Fibroblast of the aortic adventitia (primary cell): ENCODE results near the gene TTC12. TPM values are rescaled to one million over a fixed set of nuclear protein-coding genes. Genes with fewer than 3 reads are reported as not detected.

ENCODE experiments used
- DNase-seq: peaks from one replicate; pipeline ENCODE4 v3.0.0-alpha.2; 2010; ENCODE audit warnings: low read depth
- H3K4me3 ChIP-seq: 2 replicates; pipeline ENCODE4 v1.5.1; 2011; ENCODE audit warnings: low read depth, mild to moderate bottlenecking, control low read depth, low read length, moderate library complexity
- total RNA-seq: library from RNA; depleted of rRNA; stranded (reverse); fragments of >200 nt; gene quantifications from 2 replicates; pipeline ENCODE4 v1.2.3, GENCODE V29; 2012; ENCODE audit warnings: low replicate concordance
- TF ChIP-seq, protein P1 (sequence below): IDR thresholded peaks from 2 replicates; pipeline ENCODE4 v1.5.1; 2011; ENCODE audit warnings: mild to moderate bottlenecking, low read length, control low read depth, inconsistent platforms; ENCODE audit not compliant: insufficient read depth

Gene TTC12
- total RNA-seq, 1 donor, result 9.8 TPM

DNA sequence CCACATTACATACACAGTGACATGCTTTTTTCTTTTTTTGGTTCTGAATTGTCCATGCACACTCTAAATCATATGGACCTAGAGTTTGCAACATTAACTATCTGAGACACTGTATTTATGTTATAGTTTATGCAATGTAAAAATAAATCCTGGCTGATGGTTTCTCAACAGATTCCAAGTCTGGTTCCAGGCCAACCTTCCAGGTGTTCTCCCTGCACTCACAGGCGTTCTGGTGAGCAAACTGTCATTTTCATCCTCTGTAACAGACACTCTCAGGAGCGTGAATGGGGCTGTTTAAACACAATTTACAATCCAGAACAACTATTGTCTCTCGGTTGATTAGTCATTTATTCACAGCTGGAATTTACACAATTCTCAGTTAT, 36.7 kb downstream of the TTC12 start:
- DNase-seq, result no peak
- TF ChIP-seq, protein P1, sequence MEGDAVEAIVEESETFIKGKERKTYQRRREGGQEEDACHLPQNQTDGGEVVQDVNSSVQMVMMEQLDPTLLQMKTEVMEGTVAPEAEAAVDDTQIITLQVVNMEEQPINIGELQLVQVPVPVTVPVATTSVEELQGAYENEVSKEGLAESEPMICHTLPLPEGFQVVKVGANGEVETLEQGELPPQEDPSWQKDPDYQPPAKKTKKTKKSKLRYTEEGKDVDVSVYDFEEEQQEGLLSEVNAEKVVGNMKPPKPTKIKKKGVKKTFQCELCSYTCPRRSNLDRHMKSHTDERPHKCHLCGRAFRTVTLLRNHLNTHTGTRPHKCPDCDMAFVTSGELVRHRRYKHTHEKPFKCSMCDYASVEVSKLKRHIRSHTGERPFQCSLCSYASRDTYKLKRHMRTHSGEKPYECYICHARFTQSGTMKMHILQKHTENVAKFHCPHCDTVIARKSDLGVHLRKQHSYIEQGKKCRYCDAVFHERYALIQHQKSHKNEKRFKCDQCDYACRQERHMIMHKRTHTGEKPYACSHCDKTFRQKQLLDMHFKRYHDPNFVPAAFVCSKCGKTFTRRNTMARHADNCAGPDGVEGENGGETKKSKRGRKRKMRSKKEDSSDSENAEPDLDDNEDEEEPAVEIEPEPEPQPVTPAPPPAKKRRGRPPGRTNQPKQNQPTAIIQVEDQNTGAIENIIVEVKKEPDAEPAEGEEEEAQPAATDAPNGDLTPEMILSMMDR, result no peak
- H3K4me3 ChIP-seq, result no peak overlapping the region

DNA sequence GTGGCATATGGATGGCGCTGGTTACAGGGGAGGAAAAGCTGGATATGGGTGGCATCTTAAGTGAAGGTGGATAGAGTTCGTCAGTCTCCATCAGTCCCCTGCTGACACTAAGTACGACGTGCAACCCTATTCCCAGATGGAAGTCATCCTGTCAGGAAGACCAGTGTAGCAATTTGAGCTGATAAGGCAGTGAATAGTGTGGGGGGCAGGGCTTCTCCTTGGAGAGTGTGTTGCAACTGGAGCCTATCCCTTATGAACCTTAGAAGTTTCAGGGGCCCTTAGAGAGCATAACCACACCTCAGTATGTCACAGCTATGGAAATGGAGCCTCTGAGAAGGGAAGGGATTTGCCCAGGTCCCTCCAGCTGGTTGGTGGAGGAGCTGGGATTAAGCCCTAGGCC, 37.1 kb downstream of the TTC12 start:
- H3K4me3 ChIP-seq, result no peak overlapping the region
- DNase-seq, result no peak
- TF ChIP-seq, protein P1, result no peak

DNA sequence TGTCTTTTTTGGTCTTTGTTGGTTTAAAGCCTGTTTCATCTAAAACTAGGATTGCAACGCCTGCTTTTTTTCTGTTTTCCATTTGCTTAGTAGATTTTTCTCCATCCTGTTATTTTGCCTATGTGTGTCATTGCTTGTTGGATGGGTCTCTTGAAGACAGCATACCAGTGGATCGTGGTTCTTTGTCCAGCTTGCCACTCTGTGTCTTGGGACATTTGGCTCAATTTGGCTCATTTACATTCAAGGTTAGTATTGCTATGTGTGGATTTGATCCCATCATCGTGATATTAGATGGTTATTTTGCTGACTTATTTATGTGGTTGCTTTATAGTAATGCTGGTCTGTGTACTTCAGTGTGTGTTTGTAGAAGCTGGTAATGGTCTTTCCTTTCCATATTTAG, 41.8 kb downstream of the TTC12 start:
- no peak overlapping the region for H3K4me3 ChIP-seq
- DNase-seq, result no peak
- TF ChIP-seq, protein P1, result no peak

DNA sequence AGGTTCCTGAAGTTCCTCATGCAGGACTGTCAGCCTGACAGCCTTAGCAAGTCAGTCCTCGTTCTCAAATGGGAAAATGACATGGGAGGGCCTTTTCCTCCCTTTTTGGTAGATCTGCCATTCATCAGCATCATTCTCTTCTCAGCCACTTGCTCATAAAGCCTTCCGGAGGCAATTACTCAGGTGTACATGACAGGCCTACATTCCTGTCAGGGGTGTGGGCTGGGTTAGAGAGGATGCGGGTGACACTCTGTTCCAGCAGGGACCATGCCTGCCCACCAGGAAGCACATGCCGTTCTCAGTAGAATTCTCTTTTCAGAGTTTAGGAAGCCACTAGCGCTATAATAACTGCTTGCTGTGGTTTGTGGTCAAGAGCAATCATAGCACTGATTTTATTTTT, 49.0 kb downstream of the TTC12 start:
- no peak for DNase-seq
- H3K4me3 ChIP-seq, result no peak overlapping the region
- TF ChIP-seq, protein P1, result no peak

DNA sequence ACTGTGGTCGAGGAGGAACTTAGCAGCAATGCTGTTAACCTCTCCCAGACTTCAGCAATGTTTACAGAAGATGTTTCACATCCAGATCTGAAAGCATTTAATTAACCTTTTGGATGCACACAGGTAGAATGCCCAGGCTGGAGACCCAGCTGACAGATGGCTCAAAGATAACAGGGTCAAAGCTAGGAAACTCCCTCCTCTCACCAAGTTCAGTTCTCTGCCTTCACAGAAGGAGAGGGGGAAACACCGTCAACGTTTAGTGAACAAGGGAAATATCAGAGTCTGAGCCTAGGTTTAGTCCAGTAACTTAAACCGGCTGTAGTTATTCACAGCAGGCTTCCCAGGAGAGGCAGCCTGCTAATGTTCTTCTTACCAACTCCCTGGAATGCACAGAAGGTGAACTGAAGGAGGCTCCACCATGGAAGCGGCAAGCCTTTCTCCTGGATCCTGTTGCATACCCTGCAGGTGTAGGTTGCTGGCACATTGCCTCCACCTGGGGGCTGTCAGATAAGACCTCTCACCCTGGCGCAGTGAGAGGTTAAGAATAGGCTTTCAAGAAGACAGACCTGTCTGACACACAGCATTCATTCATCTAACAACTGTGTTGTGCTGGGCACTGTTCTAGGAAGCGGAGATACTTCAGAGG, 49.7 kb downstream of the TTC12 start:
- TF ChIP-seq, protein P1, result no peak
- H3K4me3 ChIP-seq, result no peak overlapping the region
- no peak for DNase-seq

DNA sequence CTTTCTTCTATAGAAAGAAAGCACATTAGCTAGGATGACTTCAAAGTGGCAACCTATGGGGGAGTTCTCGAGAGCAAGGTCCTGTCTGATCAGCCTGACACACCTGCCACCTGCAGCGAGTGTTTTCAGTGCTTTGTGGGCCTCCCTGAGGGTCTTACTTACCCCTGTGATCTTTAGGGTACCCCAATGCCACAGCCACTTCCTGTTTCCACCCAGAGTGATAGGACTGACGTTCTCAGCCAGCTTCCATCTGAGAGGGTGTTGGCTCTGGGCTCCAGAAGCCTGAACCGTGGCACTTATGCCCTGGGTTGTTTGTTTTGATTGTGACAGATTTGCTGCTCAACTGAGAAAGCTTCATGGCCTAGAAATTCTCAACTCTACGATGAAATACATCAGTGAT, 51.5 kb downstream of the TTC12 start:
- DNase-seq, result no peak
- TF ChIP-seq, protein P1, result no peak
- H3K4me3 ChIP-seq, result no peak overlapping the region

DNA sequence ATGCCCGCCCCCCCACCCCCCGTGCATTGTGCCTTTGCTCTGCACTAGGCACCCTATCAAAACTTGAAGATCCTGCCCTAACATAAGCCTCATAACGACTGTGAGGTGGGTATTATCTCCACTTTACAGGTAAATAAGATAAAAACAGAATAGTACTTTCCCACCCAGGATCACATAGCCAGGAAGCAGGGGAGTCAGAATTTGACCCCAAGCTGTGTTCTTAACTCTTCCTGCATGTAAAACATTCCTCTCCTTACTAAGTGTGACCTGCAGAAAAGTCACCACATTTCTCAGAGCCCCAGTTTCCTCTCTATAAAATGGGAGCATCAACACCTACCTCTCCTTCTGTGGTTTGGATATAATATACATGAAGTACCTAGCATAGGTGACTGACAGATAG, 55.0 kb downstream of the TTC12 start:
- no peak for DNase-seq
- TF ChIP-seq, protein P1, result no peak
- no peak overlapping the region for H3K4me3 ChIP-seq
